IPS-18c (cell line): ENCODE measurements around the gene ZNF747.
A peak's percentile ranks its signal among the peaks of the same experiment; 100 is the strongest.
"Not testable (repeated sequence)": the region's sequence is repeated elsewhere in the genome, so short reads cannot be mapped to it uniquely, and the experiment has no call there.

Experiments
- H3K4me3 ChIP-seq: 2 replicates; pipeline ENCODE4 v1.7.0; 2013; ENCODE audit warnings: low read depth, mild to moderate bottlenecking, low read length, moderate library complexity; ENCODE audit not compliant: insufficient read depth
- H3K9me3 ChIP-seq: one replicate; pipeline ENCODE4 v1.6.1; 2013; ENCODE audit warnings: mild to moderate bottlenecking, low read length, moderate library complexity; ENCODE audit not compliant: control insufficient read depth, insufficient read depth

ZNF747 gene

DNA sequence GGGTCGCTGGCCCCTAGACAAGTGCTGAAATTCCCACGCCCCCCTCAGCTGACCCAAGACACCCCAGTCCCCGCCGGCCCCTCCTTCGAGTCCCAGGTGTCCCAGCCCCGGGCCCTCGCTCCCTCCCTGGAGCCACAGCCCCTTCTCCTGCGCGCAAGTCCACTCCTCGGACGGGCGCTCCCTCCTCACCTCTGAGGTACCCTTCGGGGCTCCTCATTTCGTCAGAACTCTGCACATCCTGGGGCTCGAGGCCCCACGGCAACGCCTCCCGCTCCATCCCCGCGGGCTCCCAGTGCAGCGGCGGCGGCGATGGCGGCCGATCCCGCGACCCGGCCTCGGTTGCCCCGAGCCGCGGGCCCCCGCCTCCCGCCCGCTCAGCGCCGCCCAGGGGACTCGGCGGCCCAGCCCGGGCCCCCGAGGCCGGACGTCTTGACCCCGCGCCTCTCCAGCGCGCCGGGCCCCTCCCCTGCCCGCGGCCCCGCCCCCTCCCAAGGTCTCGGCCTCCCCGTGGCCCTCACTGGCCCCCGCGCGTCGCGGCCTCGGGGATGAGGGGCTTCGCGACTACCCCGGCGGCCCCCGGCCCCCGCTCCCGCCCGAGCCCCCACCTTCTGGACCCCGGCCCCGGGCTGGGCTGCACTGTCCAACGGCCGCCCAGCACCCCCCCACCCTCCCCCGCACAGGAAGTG, 8.4 kb downstream of the ZNF747 start, which contains the start of gene ZNF768:
Gene ZNF768 (minus strand): TSS at position 430 of the 686 bp plus-strand sequence. CDS start 153 bp downstream, at position 277.
- H3K9me3 ChIP-seq: no peaks in the 10 kb centered on the region
- peak within 1 kb of the TSS; percentile 78 for H3K4me3 ChIP-seq

DNA sequence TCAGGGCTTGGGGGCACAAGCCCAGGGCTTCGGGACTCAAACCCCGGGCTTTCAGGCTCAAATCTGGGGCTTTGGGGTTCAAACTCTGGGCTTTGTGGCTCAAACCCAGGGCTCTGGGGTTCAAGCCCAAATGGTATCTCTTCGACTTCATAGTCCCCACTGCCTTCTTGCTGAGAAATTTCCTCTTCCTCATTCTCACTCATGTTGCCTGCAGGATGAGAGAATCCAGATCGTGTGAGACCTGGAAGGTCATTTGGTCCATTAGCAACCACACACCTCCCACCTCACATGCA, 8.9 kb downstream of the ZNF747 start:
- no peaks in the 10 kb centered on the region for H3K9me3 ChIP-seq

DNA sequence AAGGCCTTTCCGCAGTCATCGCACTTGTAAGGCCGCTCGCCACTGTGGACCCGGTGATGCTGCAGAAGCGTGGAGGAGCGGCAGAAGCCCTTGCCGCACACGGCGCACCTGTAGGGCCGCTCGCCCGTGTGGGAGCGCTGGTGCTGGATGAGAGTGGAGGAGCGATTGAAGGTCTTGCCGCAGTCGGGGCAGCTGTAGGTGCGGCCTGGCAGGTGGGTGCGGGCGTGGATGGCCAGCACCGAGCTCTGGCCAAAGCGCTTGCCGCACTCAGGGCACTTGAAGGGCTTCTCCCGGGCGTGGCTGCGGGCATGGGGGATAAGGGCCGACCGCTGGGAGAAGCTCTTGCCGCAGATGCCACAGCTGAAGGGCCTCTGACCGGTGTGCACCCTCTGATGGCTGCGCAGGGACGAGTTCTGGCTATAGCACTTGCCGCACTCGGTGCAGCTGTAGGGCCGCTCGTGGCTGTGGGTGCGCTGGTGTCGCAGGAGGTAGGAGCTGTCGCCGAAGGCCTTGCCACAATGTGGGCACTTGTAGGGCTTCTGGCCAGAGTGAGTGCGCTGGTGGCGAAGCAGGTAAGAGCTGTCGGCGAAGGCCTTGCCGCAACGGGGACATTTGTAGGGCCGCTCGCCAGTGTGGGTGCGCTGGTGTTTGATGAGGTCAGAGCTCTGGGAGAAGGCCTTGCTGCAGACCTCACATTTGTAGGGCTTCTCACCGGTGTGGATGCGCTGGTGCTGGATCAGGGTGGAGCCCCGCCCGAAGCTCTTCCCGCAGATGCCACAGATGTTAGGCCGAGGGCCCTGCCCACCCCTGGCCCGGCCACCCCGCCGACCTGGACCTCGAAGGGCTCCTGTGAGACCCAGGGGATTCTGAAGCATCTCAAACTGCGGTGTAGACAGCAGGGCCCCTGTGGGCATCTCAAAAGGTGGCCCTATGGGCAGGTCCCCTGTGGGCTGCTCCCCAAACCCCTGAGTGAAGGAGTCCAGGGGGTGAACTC, 9.8 kb downstream of the ZNF747 start:
- no peaks in the 10 kb centered on the region for H3K9me3 ChIP-seq
- H3K4me3 ChIP-seq: no peak overlapping the region

More for the DNA sequence above, 8.9 kb downstream of the ZNF747 start:
- peak overlapping the region; percentile 69 for H3K4me3 ChIP-seq

DNA sequence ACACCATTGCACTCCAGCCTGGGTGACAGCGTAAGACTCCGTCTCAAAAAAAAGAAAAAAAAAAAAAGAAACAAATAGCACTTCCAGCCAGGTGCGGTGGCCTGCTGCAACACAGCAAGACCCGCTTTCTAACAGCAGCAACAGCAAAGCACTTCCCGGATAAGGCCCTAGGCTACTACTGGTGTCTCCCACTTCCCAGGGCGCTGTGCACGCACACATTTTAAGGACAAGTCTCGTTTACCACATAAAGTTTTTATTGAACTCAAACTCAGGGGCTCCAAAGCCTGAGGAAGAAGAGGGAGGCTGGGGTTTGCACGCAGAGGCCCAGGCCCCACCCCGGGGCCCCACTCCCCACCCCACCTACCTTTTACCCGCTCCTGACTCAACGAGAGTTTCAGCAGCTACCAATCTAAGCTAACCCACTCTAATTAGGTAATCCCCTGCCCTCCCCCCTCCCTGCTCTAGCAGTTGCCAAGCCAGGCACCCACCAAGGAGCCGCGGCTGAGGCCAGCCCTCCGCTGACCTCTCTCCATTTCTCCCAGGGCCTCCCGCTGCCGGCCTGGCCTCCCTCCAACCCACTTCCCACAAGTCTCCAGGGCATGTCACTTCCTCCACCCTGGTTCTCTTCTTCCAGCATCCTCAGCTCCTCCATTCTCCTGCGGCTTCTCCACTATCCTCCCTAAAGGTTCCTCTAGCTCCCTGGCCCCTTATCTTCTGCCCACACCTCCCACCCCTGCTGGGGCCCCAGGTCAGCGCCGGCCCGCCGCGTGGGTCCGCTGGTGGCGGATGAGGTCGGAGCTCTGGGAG, 10.7 kb downstream of the ZNF747 start:
- Histone ChIP-seq H3K9me3 (no peaks in the 10 kb centered on the region), H3K4me3 (no peak overlapping the region)

DNA sequence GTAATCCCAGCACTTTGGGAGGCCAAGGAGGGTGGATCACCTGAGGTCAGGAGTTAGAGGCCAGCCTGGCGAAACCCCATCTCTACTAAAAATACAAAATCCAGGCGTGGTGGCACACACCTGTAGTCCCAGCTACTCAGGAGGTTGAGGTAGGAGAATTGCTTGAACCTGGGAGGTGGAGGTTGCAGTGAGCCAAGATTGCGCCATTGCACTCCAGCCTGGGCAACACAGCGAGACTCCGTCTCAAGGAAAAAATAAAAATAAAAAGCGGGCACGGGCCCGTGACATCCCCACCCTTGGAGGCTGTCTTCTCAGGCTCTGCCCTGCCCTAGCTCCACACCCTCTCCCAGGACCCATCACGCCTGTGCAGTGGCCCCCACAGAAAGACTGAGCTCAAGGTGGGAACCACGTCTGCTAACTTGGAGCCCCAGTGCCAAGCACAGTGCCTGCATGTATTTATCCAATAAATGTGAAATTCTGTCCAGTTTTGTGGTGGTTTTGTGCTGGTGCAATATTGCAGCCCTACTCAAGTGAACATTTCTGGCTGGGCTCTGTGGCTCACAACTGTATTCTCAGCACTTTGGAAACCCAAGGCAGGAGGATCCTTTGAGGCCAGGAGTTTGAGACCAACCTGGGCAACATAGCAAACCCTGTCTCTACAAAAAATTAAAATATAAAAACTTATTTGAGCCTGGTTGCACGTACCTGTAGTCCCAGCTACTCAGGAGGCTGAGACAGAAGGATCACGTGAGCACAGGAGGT, 11.8 kb downstream of the ZNF747 start:
- not testable (repeated sequence) for H3K4me3 ChIP-seq, H3K9me3 ChIP-seq

DNA sequence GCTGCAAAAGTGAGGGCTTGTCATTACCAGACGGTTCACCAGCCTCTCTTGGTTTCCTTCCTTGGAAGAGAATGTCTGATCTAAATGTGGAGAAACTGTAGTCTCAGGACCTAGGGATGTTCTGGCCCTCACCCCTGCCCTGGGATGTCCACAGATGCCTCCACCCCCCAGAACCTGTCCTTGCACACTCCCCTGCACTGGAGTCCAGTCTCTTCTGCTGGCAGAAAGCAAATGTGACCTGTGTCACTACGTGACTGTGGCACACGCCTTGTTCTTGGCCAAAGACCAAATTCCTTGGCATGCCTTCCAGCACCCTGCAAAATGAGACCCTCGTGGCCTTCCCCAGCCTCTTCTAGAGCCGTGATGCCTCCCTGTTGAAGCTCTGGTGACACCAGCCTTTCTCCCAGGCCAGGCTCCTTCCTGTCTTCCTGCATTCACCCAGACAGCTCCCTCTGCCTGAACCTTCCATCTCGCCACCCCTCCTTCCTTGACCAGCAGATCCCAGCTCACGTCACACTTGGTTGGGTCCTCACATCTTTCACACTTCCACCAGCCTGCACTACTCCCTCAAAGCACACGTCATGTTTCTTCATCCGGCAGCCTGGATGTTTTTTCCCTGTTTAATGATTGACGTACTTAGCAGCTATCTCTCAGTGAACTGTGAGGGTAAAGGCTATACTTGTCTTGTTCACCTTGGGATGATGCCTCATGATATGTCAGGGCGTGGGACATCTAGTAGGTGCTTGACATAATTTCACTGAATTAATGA, 12.6 kb downstream of the ZNF747 start:
- H3K4me3 ChIP-seq: no peak overlapping the region
- no peaks in the 10 kb centered on the region for H3K9me3 ChIP-seq

DNA sequence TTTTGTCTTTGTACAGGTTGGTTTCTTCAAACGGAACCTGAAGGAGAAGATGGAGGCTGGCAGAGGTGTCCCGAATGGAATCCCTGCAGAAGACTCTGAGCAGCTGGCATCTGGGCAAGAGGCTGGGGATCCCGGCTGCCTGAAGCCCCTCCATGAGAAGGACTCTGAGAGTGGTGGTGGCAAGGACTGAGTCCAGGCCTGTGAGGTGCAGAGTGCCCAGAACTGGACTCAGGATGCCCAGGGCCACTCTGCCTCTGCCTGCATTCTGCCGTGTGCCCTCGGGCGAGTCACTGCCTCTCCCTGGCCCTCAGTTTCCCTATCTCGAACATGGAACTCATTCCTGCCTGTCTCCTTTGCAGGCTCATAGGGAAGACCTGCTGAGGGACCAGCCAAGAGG, 13.2 kb downstream of the ZNF747 start:
- Histone ChIP-seq H3K9me3 (no peaks in the 10 kb centered on the region), H3K4me3 (no peak overlapping the region)

DNA sequence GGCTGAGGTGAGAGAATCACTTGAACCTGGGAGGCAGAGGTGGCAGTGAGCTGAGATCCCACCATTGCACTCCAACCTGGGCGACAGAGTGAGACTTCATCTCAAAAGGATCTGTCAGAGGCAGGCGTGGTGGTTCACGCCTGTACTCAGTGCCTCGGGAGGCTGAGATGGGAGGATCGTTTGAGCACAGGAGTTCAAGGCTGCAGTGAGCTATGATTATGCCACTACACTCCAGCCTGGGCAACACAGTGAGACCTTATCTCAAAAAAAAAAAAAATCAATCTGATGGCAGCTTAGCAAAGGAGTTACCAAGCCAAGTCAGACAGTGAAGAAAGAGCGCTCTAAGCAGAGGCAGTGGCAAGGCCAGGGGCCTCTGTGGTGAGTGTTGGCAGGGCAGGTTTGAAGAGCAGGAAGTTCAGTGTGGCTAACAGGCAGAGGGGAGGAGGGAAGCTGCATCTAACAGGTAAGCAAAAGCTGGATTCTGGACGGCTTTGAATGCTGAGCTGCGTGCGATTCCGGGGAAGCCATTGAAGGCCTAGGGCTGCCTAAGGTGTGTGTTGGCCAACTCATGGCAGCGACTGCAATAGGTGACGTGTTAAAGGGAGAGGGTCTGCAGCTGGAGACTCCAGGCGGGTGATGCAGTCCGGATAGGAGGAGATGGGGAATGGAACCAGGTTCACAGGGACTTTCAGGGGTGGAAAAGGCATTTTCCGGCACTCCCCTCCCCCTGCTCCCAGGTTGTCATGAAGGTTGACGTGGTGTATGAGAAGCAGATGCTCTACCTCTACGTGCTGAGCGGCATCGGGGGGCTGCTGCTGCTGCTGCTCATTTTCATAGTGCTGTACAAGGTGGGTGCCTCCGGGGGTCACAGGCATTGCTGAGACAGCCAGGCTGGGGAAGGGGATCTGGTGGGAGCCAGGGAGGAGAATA, 15.3 kb downstream of the ZNF747 start:
- H3K4me3 ChIP-seq: no peak overlapping the region
- H3K9me3 ChIP-seq: no peaks in the 10 kb centered on the region

DNA sequence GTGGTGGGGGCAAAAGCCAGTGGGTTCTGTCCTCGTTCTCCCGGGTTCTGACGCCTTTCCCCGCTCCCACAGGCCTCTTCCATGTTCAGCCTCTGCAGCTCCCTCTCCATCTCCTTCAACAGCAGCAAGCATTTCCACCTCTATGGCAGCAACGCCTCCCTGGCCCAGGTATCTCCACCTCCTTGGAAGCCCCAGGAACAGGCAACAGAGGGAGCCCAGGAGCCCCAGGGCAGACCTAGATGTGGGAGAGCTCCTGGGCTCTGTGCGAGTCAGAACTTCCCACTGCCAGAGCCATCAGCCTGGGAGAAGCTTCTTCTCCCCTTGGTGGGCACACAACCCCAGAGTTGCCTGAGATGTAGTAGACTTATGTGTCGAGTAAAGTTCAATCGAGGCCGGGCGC, 16.1 kb downstream of the ZNF747 start:
- Histone ChIP-seq H3K4me3 (no peak overlapping the region), H3K9me3 (no peaks in the 10 kb centered on the region)

DNA sequence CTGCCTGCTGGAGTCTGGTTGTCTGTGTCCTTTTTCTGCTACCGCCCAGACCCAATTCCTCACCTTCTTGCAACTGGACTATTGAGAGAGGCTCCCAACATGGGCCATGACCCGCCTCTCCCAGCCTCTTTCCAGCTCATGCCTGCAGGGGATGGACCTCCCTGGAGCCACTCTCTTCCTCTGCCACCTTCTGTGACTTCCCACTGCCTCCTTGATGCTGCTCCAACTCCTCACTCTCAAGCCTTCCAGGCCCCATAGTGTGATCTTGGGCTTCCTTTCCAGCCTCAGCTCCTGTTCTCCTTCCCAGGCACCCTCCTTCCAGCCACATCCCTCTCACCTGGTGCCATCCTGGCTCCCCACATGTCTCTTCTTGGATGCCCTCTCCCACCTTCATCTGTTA, 19.4 kb downstream of the ZNF747 start:
- no peak overlapping the region for H3K4me3 ChIP-seq

DNA sequence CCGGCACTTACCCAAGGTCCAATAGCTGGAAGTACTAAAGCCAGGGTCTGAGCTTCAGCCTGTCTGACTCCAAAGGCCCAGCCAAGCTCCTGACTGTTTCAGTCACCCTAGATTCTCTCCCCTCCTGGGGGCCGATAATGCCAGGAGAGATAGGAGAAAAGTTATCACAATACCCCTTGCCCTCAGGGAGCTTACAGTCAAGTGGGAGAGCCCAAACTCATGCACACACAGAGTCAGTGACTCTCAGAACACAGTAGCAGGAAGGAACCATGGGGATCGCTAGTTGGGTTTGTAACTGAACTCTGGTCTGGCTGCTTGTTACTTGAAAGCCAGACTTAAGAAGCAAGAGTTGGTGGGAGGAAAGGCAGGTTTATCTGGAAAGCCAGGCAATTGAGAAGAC, 23.1 kb downstream of the ZNF747 start:
- Histone ChIP-seq H3K4me3 (no peak overlapping the region), H3K9me3 (no peaks in the 10 kb centered on the region)

More for the DNA sequence above, 19.4 kb downstream of the ZNF747 start:
- no peaks in the 10 kb centered on the region for H3K9me3 ChIP-seq

DNA sequence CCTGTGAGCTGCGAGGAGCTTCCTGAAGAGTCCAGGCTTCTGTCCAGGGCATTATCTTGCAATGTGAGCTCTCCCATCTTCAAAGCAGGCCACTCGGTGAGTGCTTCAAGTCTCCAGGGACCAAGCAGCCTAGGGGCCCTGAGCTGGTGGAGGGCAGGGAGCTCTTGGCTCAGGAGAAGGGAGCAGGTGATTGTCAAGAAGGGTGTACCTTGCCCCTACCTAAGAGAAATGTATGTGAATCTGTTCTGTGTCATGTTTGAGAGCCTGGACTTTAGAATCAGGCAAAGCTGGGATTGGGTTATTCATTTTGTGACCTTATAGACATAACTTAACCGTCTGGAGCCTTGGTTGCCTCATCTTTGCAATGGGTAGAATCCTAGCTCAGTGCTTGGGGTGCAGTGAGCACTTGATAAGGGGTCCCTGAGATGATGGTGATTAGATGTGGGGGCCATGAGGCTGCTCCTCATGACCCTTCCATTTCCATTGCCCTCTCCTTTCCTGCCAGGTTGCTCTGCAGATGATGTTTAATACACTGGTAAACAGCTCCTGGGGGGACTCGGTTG, 24.2 kb downstream of the ZNF747 start:
- Histone ChIP-seq H3K9me3 (no peaks in the 10 kb centered on the region), H3K4me3 (no peak overlapping the region)

DNA sequence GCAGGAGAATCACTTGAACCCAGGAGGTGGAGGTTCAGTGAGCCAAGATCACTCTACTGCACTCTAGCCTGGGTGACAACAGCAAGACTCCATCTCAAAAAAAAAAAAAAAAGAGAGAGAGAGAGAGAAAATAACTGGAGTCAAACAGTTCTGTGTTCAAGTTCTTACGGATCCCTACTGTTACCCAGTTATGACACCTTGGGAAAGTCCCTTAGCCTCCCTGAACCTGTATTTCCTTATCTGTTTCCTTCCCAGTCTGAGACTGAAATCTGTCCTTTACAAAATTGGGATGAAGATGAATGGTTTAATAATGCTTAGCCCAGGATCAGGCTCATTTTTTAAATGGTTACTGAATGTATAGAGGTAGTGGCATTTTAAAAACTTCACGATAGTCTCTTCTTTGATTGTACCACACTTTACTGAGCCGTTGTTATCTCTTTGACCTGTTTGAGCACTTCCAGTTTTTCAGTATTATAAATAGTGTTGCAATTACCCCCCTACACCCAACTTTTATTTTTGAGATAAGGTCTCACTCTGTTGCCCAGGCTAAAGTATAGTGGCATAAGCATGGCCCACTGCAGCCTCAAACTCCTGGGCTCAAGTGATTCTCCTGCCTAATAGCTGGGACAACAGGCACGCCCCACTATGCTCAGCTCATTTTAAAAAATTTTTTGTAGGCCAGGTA, 25.4 kb downstream of the ZNF747 start:
- no peaks in the 10 kb centered on the region for H3K9me3 ChIP-seq

DNA sequence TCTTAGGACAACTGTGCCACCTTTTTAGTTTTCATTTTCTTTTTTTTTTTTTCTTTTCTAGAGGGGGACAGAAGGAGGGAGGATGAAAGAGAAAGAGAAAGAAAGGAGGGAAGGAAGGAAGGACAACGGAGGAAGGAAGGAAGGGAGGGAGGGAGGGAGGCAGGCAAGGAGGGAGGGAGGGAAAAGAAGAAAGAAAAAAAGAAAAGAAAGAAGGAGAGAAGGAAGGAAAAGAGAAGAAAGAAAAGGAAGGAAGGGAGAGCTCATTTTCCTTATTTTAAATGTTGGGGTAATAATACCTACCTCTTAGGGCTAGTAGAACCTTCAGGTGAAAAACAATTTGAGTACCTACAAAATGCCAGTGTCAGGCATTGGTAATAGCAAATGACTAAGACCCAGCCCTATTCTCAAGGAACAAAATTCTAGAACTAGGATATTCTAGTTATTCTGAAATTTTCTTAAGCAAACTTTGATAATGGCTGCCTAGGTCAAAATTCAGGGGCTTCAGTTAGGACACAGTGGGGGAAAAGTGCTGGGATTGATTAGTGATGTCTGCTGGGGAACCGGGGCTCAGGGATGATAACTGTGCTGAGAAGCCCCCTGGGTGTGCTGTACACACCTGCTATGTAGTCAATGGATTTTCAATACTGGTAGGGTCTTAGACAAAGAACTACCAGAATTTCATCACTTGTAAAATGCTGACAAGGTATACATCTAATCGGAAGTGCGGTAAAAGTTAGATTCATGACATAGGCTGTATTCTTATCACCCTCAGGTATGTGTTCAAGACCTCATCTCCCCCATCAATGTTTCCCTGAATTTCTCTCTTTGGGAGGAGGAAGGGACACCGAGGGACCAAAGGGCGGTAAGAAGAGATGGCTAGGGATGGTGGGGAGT, 31.0 kb downstream of the ZNF747 start:
- no peak overlapping the region for H3K4me3 ChIP-seq
- H3K9me3 ChIP-seq: no peaks in the 10 kb centered on the region

More for the DNA sequence above, 25.4 kb downstream of the ZNF747 start:
- no peak overlapping the region for H3K4me3 ChIP-seq
